NCI-H226 (cell line): Measurements from ENCODE around the gene YOD1.

ENCODE experiments used
- DNase-seq: peaks from one replicate; pipeline ENCODE4 v3.0.0-alpha.2; 2015

Gene YOD1

GRCh38 chr1:207051191-207051943, at the start of gene YOD1:
Gene YOD1 (minus strand): TSS chr1:207051208. CDS start chr1:207051030, 178 bp downstream.
- DNase-seq = peak; percentile 49

DNA sequence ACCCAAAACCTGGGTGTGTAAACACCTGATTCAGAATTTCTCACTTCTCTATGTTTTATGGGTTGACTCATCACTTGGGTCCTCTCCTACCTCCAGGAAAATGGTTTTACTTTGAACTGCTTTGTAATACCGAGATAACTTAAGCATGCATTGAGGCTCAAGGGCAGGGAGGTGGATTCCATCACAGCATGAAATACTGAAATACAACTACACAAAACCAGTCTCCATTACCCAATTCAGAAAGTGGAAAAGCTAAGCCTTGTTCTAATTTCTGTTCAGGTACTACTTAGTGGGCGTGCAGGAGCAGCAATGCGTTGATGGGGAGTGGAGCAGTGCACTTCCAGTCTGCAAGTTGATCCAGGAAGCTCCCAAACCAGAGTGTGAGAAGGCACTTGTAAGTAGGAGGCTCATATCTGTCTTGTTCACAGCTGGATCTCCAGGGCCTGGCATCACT, 46.9 kb upstream of the YOD1 start:
- DNase-seq = peak; percentile 77

GRCh38 chr1:207093944-207094343, 42.9 kb upstream of the YOD1 start:
- DNase-seq = no peak

DNA sequence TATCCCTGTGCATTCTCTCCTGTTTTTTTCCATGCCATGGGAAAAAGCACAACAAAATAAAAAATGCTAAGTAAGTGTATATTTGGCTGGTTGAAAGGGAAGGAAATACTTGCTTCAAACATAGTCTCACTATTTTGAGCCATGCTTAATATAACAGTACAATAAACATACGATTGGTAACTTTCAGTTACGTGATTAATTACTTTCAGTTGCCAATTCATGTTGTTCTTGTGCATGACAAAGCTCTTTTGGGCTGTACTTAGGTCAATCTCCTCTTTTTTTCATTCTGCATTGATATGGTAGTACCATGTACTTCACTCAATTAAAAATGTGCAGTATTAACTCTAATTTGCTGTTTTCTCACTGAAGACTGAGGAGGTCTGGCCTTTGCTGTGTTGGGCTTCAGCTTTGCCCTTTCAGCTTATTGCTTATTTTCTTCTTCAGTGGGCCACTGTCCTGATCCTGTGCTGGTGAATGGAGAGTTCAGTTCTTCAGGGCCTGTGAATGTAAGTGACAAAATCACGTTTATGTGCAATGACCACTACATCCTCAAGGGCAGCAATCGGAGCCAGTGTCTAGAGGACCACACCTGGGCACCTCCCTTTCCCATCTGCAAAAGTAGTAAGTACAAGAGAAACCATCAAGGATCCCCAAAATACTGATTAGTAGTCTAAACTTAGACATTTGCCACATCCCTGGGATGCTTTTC, 40.3 kb upstream of the YOD1 start:
- no peak for DNase-seq

- DNase-seq = no peak
These were observed 38.8 kb upstream of the YOD1 start for GRCh38 chr1:207089627-207090355.

- DNase-seq = peak; percentile 28
These were observed 38.0 kb upstream of the YOD1 start, which contains the start of gene C4BPB for GRCh38 chr1:207088701-207089626. Gene C4BPB (plus strand): TSS chr1:207088860. CDS start chr1:207089532, 672 bp downstream.

GRCh38 chr1:207088161-207088560, 37.2 kb upstream of the YOD1 start:
- peak; percentile 93 for DNase-seq

- no peak for DNase-seq
These were observed 34.9 kb upstream of the YOD1 start for GRCh38 chr1:207085887-207086286.

GRCh38 chr1:207084701-207085180, 33.7 kb upstream of the YOD1 start:
- peak; percentile 90 for DNase-seq

DNA sequence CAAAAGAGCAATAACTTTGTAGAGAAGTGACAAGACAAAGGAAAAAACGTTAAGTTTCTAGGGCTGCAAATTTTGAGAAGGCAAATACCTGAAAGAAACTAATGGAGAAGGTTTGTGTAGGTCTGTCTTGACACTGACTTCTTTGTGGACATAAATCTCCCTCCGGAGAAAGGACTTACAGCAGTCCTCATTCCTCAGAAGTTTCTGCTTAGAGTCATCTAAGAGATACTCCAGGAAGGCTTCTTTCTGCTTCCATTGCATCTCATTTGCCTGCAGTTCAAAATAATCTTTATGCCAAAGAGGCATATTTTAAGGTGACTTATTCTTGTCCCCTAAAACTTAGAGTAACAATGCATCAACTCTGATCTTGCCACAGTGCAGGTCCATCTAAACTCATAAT, 33.2 kb upstream of the YOD1 start:
- peak; percentile 30 for DNase-seq

DNA sequence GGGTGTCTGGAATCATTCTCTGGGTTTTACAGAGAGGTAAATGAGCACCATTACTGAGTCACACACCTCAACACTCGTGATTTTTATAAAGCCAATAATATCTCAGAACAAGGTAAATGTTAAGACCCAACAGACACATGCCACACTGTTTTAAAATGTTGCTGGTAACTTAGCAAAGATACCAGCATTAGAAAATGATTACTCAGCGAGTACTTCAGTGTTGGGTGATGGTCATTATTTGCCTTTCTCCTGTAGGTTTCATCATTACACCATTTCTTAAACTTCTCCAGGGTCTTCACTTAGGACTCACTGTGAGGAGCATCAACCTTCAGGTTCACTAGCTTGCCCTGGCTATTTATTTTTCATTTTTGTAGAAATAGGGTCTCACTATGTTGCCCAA, 30.8 kb upstream of the YOD1 start:
- DNase-seq = no peak

- no peak for DNase-seq
These were observed 30.1 kb upstream of the YOD1 start for GRCh38 chr1:207081088-207081487.

GRCh38 chr1:207079706-207080241, 28.8 kb upstream of the YOD1 start:
- DNase-seq = no peak

- no peak for DNase-seq
These were observed 27.6 kb upstream of the YOD1 start for GRCh38 chr1:207078578-207079132.

GRCh38 chr1:207077470-207078377, 26.7 kb upstream of the YOD1 start:
- peak; percentile 64 for DNase-seq

DNA sequence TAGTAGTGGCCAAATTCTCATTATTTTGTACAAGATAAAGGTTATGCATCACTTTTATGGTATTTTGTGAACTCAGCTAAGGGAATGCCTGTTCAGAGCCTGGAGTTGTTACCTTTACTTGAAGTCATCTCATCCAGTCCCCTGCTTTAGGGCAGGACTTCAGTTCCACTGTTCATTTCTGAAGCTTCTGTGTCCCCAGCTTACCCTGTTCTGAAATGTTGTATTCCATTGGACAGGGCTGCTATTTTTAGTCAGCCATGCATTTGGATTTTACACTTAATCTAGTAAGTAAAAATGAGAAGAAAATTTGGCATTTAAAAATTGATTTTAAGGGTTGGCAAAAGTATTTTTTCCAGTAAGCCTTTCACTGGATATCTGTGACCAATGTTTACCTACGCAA, 26.0 kb upstream of the YOD1 start:
- no peak for DNase-seq

DNA sequence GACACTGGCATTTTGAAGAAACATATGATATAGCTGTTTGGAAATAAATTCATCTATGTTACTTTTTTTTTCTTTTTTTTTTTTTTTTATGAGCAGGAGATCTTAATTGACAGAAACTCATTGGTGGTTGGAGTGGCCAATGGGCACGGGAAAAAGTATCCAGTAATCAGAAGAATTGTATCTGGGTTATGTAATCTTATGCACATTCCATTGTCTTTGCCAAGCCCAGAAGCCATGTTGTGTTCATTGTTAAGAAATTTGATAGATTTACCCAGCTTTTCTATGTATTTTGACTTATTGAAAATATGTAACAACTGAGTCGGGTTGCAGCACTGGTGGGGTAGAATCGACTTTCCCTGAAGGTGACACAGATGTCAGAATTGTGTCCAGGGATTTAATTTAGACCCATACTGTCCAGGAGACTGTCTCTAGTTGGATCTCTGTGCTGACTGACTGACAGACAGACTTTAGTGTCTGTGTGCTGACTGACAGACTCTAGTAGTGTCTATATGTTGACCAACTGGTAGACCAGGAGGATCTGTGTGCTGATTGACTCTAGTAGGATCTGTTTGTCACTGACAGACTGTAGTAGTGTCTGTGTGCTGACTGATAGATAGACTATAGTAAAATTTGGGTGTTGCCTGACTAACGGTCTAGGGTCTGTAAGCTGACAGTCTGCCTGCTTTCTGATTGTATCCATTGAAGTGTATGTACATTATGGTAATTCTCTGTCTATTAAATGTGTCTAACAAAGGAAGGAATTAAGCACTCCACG, 25.4 kb upstream of the YOD1 start:
- DNase-seq = no peak

DNA sequence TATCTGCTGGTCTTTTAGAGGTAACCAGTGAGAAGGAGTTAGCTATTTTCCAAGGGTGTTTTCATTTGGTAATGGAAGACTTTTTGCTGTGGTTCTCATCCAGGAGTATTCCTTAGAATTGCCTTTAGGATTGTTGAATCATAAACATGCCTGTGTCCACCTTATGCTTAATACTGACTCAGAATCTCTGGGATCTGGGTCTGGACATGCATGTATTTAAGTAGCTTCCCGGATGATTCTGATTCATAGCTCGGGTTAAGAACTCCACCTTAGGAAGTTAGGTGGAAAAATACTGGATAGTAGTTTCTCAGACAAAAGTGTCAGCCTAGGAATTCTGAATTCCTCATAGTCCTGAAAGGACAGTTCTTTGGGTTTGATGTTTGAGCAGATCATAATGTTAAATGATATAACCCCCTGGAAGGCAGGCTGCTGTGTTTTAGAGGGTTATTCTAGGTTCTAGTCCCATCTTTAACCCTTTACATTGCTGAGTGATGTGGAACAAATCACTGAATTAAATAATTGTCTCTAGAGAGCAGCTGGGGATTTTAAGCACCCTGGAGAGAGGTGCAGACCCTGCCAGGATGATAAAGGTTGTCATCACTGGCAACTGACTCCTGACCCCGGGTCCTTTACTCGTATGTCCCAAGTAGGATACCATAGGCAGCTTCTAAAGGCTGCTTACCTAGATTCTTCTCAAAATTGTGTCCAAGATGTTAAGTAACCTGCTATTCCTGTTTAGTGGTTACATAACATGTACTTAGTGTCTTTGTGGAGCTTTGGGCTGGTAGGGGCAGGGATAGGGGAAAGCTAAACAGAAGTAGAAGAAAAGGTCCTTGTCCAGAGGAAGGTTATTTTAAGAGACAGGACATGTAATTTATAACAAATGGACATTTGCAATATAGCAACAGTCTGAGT, 23.2 kb upstream of the YOD1 start:
- peak; percentile 74 for DNase-seq

DNA sequence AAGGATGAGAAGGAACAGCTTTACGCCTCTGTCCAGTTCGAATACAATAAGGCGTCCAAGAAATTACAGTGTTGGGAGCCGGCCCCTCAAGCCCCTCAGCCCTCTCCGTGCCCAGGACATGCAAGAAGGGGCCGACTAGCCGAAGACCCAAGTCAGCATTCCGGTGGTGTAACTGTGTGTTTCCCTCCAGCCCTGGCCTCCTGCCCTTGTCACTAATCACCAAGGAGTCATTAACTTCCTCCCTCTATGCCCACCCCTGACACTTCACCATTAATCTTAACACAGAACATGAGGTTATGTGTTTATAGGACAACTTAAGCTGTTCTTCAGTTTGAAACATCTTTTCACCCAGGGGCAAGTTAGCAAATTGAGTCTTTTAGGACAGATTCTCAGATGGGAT, 21.2 kb upstream of the YOD1 start:
- DNase-seq = no peak
